ENCODE data around the gene SIAE.
"Not testable (repeated sequence)": the region's sequence is repeated elsewhere in the genome, so short reads cannot be mapped to it uniquely, and the experiment has no call there.

The SIAE gene

DNA sequence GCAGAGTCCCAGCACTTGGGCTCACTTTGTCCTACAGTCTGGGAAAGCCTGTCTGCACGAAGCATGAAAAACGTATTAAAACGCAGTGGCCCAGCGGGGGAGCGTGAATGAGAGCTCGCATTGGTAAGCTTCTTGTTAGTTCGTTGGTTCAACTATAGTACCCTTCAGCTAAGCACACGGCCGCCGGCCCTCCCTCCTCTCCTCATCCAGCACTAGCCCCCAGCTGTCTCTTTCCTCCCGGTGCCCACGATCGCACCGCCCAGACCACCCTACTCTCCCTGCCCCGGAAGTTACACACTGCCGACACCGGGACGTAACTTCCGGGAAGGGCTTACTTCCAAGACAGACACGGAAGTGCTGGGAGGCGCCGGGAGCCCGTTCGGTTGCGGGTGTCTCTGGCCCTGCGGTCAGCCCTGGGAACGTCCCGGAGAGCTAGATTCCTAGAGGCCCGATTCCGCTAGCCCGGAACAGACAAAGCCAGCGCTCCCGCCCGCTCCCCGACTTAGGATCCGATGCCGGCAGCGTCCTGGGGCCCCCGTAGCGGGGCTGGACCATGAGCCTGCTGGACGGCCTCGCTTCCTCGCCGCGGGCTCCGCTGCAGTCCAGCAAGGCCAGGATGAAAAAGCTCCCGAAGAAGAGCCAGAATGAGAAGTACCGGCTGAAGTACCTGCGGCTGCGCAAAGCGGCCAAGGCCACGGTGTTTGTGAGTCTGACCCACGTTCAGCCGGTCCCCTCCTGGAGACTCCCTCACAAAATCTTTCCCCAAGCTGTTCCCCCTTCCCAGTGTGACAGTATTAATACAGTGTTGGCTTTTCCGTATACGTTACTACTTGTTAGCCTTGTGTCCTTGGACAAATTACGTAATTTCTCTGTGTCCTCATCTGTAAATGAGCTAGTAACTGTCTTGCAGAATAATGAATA is 50.7 kb downstream of the SIAE start, which contains the start of gene TBRG1:
TBRG1 (plus strand) TSS at position 334 of the 921 bp plus-strand sequence; CDS start at position 554, 220 bp downstream.
- DNase-seq = peak; percentile 84 to 87

DNA sequence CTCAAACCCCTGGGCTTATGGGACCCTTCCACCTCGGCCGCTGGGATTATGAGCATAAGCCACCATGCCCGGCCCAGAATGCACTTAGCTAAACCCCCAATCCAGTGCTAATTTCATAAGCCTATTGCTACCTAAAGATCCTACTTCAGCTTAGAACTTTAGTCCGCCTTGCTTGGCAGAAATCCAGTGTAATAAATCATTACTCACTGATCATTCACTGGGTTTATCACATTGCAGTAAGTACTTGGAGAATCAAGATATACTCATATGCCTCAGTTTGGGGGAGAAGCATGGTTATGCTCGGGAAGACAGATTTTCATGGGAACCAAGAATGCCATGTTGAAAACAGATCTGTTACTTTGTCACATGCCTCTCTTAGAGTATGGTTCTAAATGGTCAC is 54.7 kb downstream of the SIAE start:
- DNase-seq = no peak

DNA sequence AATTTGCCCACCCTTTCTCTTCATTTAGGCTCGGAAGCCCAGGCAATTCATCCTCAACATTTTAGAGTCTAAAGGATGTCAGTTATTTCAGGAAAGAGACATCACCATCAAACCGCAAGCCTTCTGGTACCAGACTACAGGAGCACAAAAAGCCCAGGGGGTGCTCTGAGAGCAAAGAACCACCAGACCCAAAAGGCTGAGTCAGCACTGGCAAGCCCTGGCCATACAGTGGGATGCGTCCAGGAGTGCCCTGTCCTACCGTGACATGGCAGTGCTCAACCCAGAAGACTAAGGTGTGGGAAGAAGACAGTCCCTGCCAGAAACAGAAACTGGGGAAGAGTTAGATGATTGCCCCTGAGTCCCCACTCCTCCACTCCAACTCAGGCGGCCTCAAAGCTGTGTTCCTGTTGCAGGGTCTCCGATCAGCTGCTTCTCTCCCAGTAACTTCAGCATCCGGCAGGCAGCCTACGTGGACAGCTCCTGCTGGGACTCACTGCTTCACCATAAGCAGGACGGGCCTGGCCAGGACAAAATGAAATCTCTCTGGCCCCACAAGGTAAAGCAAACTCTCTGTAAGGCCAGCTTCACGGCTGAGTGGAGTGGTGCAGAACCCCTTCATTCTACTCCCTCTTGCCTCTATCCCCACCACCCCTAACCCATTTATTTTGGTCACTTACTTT is 60.8 kb downstream of the SIAE start:
- no peak for DNase-seq

- DNase-seq = no peak
Observed at GRCh38 chr11:124612045-124612444, 61.5 kb downstream of the SIAE start.

DNA sequence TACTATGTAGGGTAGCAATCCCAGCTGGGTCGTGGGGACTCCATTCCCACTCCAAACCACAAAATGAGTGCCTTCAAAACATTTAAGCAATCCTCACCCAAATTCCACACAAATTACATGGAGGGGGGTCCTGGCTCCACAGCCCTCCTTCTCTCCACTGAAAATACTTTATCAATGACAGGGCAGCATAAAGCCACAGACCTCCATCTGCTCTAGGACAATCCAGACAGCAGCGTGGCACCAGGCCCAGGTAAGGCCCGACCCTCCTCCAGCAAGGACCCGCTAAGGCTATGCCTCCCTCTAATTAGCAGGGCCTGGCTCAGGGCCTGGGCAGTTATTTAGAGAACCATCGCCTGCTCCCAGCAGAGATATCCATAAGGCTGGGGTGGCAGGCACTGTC is 62.5 kb downstream of the SIAE start, which contains the start of gene PANX3:
PANX3 (plus strand) TSS at position 365 of the 400 bp plus-strand sequence. CDS start 129 bp downstream, outside the sequence.
- DNase-seq = no peak

- DNase-seq = no peak
Observed at GRCh38 chr11:124610295-124610694, 63.2 kb downstream of the SIAE start.

DNA sequence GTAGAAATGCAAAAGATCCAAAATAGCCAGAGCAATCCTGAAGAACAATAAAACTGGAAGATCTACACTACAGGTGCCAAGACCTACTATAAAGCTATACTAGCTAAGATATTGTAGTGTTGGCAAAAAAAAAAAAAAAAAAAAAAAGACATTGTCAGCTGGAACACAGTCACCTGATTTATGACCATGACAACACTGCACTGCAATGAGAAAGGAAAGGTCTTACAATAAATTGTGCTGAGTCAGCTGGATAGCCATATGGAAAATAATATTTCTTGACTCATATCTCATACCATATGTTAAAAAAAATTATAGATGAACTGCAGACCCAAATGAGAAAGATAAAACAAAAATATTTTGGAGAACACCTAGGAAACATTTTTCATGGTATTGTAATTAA is 65.4 kb downstream of the SIAE start:
- no peak for DNase-seq

DNA sequence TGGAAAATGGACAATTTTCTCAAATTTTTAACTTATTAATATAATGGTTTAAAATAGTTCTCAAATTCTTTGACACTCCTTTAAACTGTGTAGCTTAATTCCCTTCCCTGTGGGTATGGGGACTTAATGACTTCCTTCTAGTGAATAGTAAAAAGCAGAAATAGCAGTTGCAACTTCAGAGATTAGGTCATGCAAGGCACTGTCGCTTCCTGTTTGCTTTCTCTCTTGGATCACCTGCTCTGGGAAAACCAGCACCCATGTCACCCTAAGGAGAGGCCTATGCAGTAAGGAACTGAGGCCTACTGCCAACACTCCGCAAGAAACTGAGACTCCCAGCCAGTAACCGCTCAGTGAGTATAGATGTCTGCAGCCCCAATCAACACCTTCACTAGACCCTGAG is 67.8 kb downstream of the SIAE start:
- peak in 1 of 2 donors; percentile 1 for DNase-seq

DNA sequence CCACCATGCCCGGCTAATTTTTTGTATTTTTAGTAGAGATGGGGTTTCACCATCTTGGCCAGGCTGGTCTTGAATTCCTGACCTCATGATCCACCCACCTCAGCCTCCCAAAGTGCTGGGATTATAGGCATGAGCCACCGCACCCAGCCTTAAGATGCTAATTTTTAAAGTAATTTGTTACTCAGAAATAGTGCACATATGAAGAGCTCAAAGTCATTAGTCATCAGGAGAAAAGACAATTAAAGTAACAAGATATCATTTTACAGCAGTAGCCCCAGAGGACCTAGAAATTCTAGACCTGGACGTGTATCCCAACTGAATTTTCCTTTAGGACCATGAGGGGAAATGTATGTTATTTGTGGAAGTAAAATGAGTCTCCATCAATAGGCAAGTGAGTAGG is 70.8 kb downstream of the SIAE start:
- DNase-seq = not testable (repeated sequence)

GRCh38 chr11:124602193-124602592 is 71.3 kb downstream of the SIAE start:
- DNase-seq = no peak

DNA sequence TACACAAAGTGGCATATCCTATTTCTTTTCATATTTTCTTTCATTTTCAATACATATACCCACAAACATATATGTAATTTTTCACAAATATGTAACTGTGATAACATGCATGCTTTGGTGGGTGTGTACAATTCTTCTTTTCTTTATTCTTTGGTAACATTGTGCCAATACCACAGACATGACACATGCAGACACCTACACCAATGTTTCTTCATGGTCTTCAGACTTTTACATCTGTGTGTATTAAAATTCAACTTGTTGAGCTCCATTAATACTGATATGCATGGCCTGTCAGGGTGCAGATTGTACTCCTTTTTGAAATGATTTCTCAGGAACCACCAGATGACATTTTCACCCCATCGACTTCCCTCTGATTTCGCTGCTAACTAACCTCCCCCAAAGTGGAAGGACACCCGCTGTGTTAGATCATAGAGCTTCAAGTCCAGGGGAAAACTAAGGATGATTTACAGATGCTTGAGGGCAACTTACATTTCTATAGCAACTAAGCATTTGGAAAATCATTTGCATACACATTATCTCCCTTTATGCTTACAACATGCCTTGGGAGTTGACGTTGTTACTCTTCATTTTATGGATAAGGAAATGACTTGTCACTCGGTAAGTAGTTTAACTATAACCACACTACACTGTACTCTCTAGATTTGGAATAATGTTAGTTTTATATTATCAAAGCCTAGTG is 72.8 kb downstream of the SIAE start:
- no peak for DNase-seq

- no peak for DNase-seq
Observed at GRCh38 chr11:124597626-124598025, 75.9 kb downstream of the SIAE start.

DNA sequence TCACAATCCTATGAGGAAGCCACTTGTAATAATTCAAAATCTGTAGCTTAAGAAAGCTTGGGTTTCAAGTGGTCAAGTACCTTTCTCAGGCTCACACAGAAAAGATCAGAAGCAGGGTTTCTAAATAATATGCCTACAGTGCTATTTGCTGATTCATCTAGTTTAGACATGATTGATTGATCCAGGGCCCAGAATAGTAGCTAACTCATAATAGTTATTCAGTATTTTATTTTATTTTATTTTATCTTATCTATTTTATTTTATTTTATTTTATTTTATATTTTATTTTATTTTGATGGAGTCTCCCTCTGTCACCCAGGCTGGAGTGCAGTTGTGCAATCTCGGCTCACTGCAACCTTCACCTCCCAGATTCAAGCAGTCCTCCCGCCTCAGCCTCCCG is 78.2 kb downstream of the SIAE start:
- DNase-seq = no peak

DNA sequence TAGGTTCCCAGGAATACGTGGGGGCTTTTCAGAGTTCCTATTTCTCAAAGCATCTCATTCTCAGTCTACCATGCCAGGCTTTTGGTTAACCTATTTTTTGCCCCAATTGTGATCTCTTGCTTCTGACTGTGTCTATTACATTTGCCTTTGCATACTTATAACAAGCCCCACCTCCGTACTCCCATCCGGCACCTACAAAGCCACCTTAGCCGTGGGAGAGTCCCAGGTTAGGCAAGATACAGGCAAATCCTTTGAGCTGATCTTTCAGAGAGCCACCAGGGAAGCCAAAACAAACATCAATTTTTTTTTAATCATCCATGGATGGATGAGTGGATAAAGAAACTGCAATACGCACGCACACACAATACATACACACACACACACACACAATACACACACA is 80.9 kb downstream of the SIAE start:
- no peak for DNase-seq

GRCh38 chr11:124591430-124591829 is 82.1 kb downstream of the SIAE start:
- no peak for DNase-seq

DNA sequence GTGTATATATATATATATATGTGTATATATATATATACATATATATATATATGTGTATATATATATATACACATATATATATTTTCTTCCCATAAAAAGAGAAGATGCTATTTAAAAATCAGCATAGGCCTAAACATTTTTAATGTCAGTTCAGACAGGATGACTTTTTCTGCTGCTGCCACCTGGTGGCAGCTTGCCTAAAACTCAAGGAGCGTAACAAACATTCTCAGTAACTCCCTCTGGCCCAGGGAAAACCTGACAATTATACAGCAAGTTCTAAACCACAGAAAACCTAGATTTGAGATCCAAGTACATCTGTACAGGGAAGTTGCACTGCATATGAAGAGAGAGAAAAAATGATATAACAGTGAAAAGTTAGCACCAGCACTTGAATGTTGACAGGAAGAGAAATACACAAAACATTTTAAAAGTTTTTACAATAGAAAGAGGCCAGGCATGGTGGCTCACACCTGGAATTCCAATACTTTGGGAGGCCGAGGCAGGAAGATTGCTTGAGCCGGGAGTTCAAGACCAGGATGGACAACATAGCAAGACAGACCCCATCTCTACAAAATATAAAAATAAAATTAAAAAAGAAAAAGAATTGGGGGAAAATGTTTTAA is 87.2 kb downstream of the SIAE start:
- DNase-seq = peak; percentile 20 to 36

GRCh38 chr11:124584681-124585372 is 88.7 kb downstream of the SIAE start:
- no peak for DNase-seq

- DNase-seq = no peak
Observed at GRCh38 chr11:124583781-124584180, 89.8 kb downstream of the SIAE start.

Data from CD4-positive, alpha-beta T cell treated with Interferon alpha-2 for 1 hour (primary cell).